Fibroblast of lung (primary cell): ENCODE results near the gene SLC7A14. TPM values are rescaled to one million over a fixed set of nuclear protein-coding genes. Genes with fewer than 3 reads are reported as not detected.

Experiments
- DNase-seq, 2 donors: peaks; one replicate each; pipeline versions ENCODE4 v3.0.0 to v3.0.0-alpha.2; 2010; ENCODE audit warnings: low read depth in 2 of 2
- H2AFZ ChIP-seq: 2 replicates; pipeline ENCODE4 v1.5.1; 2012; ENCODE audit warnings: low read length, control low read depth, inconsistent platforms
- H3K27ac ChIP-seq: 2 replicates; pipeline ENCODE4 v1.5.1; 2011; ENCODE audit warnings: low read length, control low read depth; ENCODE audit not compliant: insufficient read depth
- H3K27me3 ChIP-seq: 2 replicates; pipeline ENCODE4 v1.5.1; 2011; ENCODE audit warnings: mild to moderate bottlenecking, low read length; ENCODE audit not compliant: control insufficient read depth, insufficient read depth
- H3K36me3 ChIP-seq: 2 replicates; pipeline ENCODE4 v1.5.1; 2011; ENCODE audit warnings: low read length; ENCODE audit not compliant: control insufficient read depth, insufficient read depth
- H3K4me1 ChIP-seq: 2 replicates; pipeline ENCODE4 v1.5.1; 2011; ENCODE audit warnings: low read length; ENCODE audit not compliant: control insufficient read depth, insufficient read depth; ENCODE audit errors: extremely low read depth
- H3K4me2 ChIP-seq: 2 replicates; pipeline ENCODE4 v1.5.1; 2011; ENCODE audit warnings: low read length, control low read depth; ENCODE audit not compliant: insufficient read depth; ENCODE audit errors: extremely low read depth
- H3K4me3 ChIP-seq, 4 experiments: fragments of 200-600 bp in 1 of 4; sonication (generic) in 1 of 4; replicated peaks in 1 of 4; 2 replicates each; pipeline ENCODE4 v1.5.1; 2011 to 2016; ENCODE audit warnings: low read length in 4 of 4, low read depth in 3 of 4, mild to moderate bottlenecking in 3 of 4, control low read depth in 2 of 4, inconsistent platforms in 1 of 4, mixed read lengths in 1 of 4; ENCODE audit not compliant: insufficient read depth in 1 of 4; ENCODE audit errors: control extremely low read depth in 1 of 4
- H3K79me2 ChIP-seq: 2 replicates; pipeline ENCODE4 v1.5.1; 2012; ENCODE audit warnings: mild to moderate bottlenecking, low read length, inconsistent platforms; ENCODE audit not compliant: control insufficient read depth, insufficient read depth
- H3K9ac ChIP-seq: 2 replicates; pipeline ENCODE4 v1.5.1; 2011; ENCODE audit warnings: mild to moderate bottlenecking, low read length, control low read depth; ENCODE audit not compliant: insufficient read depth
- H3K9me3 ChIP-seq: 2 replicates; pipeline ENCODE4 v1.5.1; 2012; ENCODE audit warnings: low read depth, low read length; ENCODE audit not compliant: control insufficient read depth, insufficient read depth
- H4K20me1 ChIP-seq: 2 replicates; pipeline ENCODE4 v1.5.1; 2011; ENCODE audit warnings: low read length; ENCODE audit not compliant: control insufficient read depth, insufficient read depth; ENCODE audit errors: extremely low read depth
- CTCF ChIP-seq, 2 donors: IDR thresholded peaks in 1 of 2; conservative IDR thresholded peaks in 1 of 2; 1 replicate in 1 of 2; 2 replicates in 1 of 2; pipeline ENCODE4 v1.5.1; 2011 to 2012; ENCODE audit warnings: low read length in 2 of 2, control low read depth in 1 of 2, inconsistent platforms in 1 of 2, low read depth in 1 of 2, mild to moderate bottlenecking in 1 of 2
- EZH2 ChIP-seq: IDR thresholded peaks from 2 replicates; pipeline ENCODE4 v1.5.1; 2012; ENCODE audit warnings: low read length, control low read depth, mild to moderate bottlenecking; ENCODE audit errors: missing control alignments
- polyA plus RNA-seq, 2 donors: library from polyadenylated mRNA; depleted of rRNA in 1 of 2; stranded (reverse) in 1 of 2; unstranded in 1 of 2; fragments of >200 nt; gene quantifications; 2 replicates each; pipeline ENCODE4 v1.2.1, GENCODE V29; 2011 to 2012; ENCODE audit warnings: missing spikeins in 1 of 2
- total RNA-seq: library from RNA; depleted of rRNA; stranded (reverse); fragments of >200 nt; gene quantifications from 2 replicates; pipeline ENCODE4 v1.2.1, GENCODE V29; 2014

Gene SLC7A14
- total and polyA plus RNA-seq, 2 donors (not counting 1 experiment from before 2014, with no cell fraction given): 1.3 to 3.4 TPM

DNA sequence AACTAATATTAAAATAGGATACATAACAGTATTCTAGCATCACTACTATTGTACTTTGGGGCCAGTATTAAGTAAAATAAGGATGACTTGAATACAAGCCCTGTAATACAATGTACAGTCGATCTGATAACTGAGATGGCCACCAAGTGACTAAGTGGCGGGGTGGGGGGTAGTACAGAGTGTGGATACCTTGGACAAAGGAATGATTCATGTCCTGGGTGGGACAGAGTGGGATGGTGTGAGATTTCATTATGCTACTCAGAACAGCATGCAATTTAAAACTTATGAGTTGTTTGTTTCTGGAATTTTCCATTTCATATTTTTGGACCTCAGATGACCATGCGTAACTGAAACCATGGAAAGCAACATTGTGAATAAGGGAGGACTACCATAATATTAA, 46.0 kb downstream of the SLC7A14 start:
- Histone ChIP-seq H2AFZ (no peak overlapping the region), H3K4me2 (no peak overlapping the region), H3K9ac (no peak overlapping the region), H3K27me3 (no peaks in the 10 kb centered on the region), H3K9me3 (no peaks in the 10 kb centered on the region), H3K27ac (no peak overlapping the region), H3K79me2 (no peaks in the 10 kb centered on the region), H4K20me1 (no peaks in the 10 kb centered on the region), H3K4me1 (no peaks in the 10 kb centered on the region), H3K36me3 (no peaks in the 10 kb centered on the region), H3K4me3 (no peak overlapping the region)
- TF ChIP-seq EZH2: no peak
- TF ChIP-seq CTCF (conservative IDR thresholded peaks at IDR 0.05 in 1 of 2, IDR thresholded peaks at IDR 0.05 in 1 of 2; ENCODE audit: low read depth in 1 of 2, low read length in 2 of 2): no peak
- no peak for DNase-seq

DNA sequence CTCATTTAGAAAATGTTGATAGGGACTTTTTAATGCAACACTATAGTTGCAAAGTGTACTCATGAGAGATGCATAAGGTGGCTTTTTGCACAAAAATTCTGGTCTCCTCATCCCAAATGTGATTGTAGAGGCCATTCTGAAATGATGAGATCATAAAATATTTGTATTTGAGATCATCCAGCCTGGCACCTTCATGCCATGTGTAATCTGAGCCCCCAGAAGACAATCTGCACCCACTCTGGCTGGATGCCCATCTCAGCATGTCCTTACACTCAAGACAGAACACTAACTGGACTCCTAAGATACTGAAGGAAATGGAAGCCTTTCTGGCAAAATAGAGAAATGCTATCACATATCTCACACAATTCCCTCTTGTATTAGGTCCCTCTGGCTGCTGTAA, 49.2 kb downstream of the SLC7A14 start:
- Histone ChIP-seq H3K4me1 (no peaks in the 10 kb centered on the region), H3K36me3 (no peaks in the 10 kb centered on the region), H3K79me2 (no peaks in the 10 kb centered on the region), H3K4me2 (no peak overlapping the region), H3K27ac (no peak overlapping the region), H3K9ac (no peak overlapping the region), H4K20me1 (no peaks in the 10 kb centered on the region), H3K27me3 (no peaks in the 10 kb centered on the region), H3K4me3 (no peak overlapping the region), H2AFZ (no peak overlapping the region), H3K9me3 (no peaks in the 10 kb centered on the region)
- DNase-seq: no peak
- TF ChIP-seq CTCF (conservative IDR thresholded peaks at IDR 0.05 in 1 of 2, IDR thresholded peaks at IDR 0.05 in 1 of 2; ENCODE audit: low read depth in 1 of 2, low read length in 2 of 2) (no peak), EZH2 (no peak)

DNA sequence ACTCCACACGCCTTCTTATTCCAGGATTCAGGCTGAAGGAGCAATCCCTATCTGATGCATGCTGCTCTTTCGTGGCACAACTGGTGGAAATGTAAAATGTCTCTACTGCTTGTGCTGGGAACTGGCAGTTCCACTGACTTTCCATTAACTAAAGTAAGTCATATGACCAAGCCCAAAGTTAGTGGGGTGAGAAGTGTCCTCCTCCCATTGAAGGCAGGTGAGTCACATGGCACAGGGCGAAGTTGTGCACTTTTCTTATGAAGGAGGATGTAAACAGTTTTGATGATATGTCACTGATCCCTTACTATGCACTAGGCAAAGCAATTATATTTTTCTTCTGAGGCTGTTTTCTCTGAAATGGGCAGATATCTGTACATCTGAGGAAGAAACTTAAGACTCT, 51.6 kb downstream of the SLC7A14 start:
- H3K4me1 ChIP-seq: no peaks in the 10 kb centered on the region
- H3K9ac ChIP-seq: no peak overlapping the region
- H2AFZ ChIP-seq: no peak overlapping the region
- H3K79me2 ChIP-seq: no peaks in the 10 kb centered on the region
- H3K27me3 ChIP-seq: no peaks in the 10 kb centered on the region
- no peak overlapping the region for H3K4me3 ChIP-seq
- TF ChIP-seq EZH2: no peak
- no peak for TF ChIP-seq CTCF (conservative IDR thresholded peaks at IDR 0.05 in 1 of 2, IDR thresholded peaks at IDR 0.05 in 1 of 2; ENCODE audit: low read depth in 1 of 2, low read length in 2 of 2)
- H3K27ac ChIP-seq: no peak overlapping the region
- no peaks in the 10 kb centered on the region for H3K9me3 ChIP-seq
- no peaks in the 10 kb centered on the region for H4K20me1 ChIP-seq
- no peak overlapping the region for H3K4me2 ChIP-seq
- H3K36me3 ChIP-seq: no peaks in the 10 kb centered on the region
- no peak for DNase-seq
